NCI-H1105 treated with DMSO at 0.1 percent for 48 hours (cell line): Measurements from ENCODE around the gene SHISAL1.

Source experiments
- DNase-seq: peaks from one replicate; lab custom pipeline; 2025; lab: John Stamatoyannopoulos, UW

The SHISAL1 gene

DNA sequence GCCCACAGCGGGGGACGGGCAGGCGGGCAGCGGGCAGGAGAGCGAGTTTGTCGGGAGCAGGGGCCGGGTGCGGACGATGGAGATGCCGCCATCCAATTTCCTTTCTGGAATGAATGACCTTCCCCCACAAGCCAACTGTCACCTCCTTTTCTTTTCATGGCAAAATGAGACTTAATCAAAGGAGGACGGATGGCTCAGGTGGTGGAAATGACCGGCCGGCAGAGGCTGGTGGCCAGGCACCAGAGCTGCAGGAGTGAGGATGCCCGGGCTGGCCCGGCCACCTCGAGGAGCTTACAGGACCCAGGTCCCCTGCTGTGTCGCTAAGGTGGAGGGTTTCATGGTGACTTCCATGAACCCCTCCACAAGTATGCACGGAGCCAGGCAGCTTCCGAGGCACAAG lies 11.7 kb downstream of the SHISAL1 start:
- no peak for DNase-seq

DNA sequence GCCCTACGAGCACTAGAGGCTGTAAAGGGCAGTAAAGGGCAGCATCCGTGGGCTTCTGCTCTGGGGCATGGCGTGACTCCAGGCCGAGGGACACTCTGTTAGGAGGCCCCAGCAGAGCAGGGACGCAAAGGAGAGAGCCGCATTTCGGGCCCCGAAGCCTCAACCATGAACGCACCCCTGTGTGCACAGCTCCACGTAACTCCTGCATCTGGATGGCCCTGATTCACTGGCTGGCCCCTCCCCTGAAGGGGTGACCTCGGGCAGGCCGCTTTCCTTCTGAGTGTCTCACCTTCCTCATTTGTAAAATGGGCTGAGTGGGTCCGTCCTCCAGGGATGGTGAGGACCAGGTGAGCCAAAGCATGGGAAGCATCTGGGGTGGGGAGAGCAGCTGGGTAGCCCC lies 13.6 kb downstream of the SHISAL1 start:
- no peak for DNase-seq

DNA sequence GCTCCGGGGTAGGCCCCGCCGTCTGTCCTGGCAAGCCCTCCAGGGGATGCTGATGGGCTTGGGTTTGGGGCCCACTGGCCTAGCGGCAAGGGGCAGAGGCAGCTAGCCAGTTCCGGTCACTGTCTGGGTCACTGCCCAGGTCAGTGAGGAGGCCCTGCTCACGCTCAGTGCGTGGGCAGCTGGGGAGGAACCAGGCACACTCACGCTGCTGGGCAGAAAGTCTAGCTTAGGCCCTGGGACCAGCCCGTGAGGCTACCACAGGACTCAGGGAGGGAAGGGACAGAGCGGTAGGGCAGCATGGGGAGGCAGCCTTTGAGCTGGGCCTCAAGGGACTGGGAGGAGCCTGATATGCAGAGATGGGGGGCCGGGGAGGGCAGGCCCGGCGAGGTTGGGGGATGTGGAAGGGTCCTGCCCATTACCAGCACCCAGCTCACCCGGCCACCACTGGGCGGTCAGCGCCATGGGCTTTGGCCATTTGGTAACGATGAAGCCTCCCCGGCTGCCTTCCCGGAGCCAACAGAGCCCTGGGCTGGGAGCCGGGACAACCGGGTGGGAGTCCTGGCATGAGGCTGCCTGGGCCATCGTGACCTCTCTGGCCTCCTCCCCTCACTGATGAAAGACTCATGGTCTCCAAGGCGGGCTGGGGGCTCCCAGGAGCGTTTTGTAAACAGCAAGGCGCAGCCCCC lies 14.2 kb downstream of the SHISAL1 start:
- DNase-seq: no peak

- no peak for DNase-seq
These were observed 15.2 kb downstream of the SHISAL1 start for GRCh38 chr22:44297470-44298061.

GRCh38 chr22:44295406-44295805 lies 17.3 kb downstream of the SHISAL1 start:
- no peak for DNase-seq

DNA sequence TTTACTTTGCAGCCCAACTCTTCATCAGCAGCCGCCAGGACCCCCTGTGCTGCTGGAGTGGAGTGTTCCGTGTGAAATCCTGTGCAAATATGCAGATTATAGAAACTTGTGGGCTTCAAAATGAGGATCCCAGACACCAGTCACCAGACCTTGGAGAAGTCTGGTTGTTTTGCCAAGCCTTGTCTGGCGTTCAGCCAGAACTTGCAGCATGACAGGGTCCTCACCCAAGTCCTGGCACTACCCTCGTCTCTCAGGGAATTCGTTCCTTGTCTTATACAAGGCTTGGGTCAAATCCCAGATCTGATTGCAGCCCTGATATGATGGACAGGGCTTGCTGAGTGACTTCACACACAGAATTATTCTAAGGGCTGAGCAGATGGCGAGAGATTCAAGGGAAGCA lies 18.9 kb downstream of the SHISAL1 start:
- DNase-seq: no peak

GRCh38 chr22:44293034-44293433 lies 19.7 kb downstream of the SHISAL1 start:
- DNase-seq: no peak

DNA sequence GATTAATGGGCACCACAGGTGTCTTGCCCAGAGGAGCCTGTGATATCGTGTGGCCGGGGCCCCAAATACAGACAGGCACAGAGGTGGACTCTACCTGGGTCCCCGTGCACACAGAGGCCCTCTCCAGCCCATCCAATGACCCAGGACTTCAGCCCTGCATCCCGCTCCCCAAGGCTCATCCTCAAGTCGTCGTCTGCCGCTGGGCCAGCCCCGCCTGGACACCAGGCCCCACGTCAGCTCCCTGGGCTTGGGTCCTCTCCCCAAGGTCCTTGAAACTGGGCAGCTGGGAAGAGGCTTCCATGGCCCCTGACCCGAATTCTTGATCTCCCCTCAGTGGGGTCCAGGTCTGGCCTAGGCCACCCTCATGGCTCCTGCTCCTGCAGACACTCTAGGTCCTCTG lies 20.2 kb downstream of the SHISAL1 start:
- DNase-seq: no peak

DNA sequence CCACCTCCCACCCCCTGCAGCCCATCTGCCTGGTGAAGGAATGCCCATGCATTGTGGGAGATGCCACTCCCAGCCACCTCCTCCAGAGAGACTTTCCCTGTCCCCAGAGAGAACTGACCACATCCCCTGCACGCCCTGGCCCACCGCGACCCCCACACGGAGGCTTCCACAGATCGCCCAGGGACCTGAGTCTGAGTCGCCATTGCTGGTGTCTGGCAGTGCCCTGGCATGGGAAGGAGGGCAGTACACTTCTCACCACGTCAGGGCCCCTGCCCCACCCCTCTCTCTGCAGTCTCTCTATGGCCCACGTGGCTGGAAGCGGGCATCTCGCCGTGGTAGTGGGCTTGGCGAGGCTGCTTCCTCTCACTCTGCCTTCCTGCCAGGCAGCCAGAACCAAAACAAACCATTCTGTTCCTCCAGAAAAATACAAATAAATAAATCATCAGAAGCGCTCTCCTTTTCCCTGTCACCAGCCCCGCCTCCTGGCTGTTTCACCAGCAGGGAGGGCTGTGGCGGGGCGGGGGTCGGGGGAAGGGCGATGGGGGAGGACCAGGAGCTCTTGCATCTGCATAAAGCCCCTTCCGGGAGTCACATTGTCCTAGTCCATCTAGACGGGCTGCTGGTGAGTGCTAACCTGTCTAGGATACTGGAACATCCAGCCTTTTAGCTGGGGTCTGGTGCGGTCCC lies 20.9 kb downstream of the SHISAL1 start:
- no peak for DNase-seq

GRCh38 chr22:44291265-44291664 lies 21.5 kb downstream of the SHISAL1 start:
- no peak for DNase-seq

- DNase-seq: no peak
These were observed 23.2 kb downstream of the SHISAL1 start for GRCh38 chr22:44289414-44290171.

GRCh38 chr22:44288913-44289312 lies 23.8 kb downstream of the SHISAL1 start:
- DNase-seq: no peak

- DNase-seq: no peak
These were observed 25.0 kb downstream of the SHISAL1 start for GRCh38 chr22:44287741-44288140.

DNA sequence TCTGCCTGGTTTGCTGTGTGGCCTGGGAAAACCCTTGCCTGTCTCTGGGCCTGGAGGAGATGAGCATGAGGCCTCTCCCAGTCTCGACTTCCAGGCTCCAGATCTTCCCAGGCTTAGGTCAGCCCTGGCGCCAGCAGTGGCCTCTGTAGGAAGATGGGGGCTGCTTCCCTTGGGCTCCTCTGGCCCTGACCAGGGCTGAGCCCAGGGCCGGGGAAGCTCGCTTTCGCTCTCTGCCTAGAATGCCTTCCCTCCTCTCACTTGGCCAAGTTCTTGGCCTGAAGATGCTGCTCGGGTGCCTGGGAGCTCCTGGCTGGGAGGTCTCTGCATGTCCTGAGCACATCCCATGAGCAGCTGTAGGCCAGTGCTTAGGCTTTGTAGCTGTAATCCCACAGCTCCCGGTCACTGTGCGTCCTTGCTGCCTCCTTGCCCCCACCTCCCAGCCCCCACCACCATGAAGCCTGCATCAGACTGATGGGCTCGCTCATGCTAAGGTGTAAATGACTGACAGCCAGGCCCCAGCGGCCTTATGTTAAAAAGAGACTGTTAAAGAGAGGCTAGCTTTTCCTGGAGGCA lies 25.5 kb downstream of the SHISAL1 start:
- DNase-seq: no peak

GRCh38 chr22:44286646-44287045 lies 26.1 kb downstream of the SHISAL1 start:
- DNase-seq: no peak

DNA sequence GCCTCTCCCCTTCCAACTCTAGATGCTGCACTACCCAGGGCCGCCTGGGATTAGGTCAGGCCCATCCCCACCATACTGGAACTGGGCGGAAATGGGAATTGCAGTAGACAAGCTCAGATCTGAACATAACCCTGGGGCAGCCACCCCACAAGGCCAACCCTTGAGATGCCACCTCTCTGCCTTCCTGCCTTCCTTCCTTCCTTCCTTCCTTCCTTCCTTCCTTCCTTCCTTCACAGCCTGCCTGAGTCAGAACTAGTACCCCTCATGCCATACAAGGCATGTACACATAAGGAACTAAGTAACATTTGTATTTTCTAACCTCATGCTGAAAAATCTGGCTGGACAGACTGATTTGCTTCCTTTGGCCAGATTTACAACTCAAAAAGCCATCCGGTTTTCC lies 28.0 kb downstream of the SHISAL1 start:
- DNase-seq: no peak

GRCh38 chr22:44281768-44282637 lies 30.7 kb downstream of the SHISAL1 start:
- DNase-seq: no peak

GRCh38 chr22:44280665-44281188 lies 32.0 kb downstream of the SHISAL1 start:
- no peak for DNase-seq

DNA sequence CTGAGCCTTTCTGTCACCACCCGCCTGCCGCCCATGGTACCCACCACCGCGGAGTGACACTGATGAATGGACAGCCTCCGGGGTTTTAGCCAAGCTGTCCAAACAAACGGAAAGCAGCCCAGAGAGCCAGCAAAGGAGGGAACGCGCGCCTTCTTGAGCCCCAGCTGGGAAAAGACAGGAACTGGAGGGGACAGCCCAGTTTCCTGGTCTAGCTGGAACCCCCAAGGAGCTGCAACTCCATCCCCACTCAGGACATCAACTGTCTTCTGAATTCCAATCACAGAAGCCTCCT lies 33.7 kb downstream of the SHISAL1 start:
- DNase-seq: no peak

DNA sequence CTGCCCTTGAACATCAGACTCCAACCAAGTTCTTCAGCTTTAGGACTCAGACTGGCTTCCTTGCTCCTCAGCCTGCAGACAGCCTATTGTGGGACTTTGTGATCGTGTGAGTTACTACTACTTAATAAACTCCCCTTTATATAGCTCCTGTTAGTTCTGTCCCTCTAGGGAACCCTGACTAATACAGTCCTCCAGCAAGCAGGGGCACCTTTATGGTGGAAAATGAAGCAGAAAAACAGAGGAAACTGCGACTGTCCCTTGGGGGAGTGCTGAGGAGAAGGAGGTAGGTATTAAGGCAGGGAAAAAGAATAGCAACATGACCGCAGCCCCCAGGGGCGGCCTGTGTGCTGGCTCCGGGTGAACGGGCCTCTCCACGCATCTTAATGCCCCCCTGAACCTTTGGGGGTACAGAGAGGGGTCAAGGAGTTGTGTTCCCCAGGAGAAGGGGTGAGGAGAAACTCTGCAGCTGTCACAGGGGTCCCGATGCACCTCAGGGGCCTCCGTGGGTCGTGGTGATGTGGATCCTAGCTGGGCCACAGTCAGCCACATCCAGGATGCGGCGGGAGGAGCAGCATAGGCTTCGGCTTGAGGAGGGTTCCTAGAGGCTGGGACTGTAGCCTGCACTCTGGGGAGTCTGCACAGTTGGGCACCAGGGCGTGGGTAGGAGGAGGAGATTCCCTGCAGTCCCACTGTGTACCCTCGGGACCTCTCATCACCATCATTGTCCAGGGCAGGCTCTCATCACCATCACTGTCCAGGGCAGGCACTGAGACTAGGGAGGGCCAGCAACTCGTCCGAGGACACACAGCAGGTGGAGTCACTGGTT lies 34.3 kb downstream of the SHISAL1 start:
- no peak for DNase-seq
